HG03039 (cell line): ENCODE measurements around the gene TRABD2B.

Experiments used
- ATAC-seq: cut with Tn5 transposase; IDR thresholded peaks from one replicate; pipeline ENCODE4 v1.9.1; 2021; ENCODE audit warnings: mild to moderate bottlenecking, moderate library complexity; ENCODE audit not compliant: unreplicated experiment

TRABD2B gene

DNA sequence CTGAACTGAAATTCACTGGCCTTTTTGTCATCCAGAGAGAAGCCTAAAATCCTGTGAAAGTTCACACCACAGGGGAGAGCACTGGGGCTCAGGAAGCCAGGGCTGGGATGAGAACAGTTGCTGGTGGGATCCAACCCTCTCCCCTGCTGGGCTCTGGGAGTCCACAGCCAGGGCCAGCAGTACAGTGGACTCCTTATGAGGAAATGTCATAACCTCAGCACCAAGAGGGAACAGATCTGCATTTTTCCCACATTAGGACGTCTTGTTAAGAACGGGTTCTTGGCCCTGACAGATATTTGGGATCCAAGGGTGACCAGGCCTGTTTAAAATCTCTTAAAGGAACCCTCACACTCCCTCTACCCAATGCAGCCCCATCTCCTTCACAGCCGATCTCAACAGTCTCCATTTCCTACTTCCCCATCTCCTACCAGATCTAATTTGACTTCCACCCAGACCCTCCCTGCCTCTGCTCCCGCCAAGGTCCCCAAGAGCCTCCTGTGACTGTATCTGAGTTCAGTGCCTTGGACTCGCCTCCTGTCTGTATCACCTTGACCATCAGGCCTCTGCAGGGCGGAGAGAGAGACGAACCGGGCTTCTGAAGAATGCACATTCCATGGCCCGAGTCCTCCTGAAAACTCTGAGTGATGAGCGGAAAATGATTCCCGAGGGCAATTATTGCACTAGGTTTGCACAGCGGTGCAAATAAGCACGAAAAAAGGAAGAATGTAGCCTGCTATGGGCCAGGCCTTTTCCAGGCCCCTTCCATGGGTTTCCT is 159.9 kb downstream of the TRABD2B start:
- no peak for ATAC-seq

DNA sequence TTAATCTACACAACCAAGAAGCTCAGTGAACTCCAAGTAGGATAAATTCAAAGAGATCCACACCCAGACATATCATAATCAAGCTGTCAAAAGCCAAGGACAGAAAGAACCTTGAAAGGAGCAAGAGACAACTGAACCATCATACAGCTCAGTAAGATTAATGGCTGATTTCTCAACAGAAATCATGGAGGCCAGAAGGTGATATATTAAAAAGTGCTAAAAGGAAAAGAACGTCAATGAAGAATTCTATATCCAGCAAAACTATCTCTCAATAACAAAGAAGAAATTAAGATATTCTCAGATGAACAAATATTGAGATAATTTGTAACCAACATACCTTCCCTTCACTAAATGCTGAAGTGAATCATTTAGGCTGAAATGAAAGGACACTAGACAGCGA is 161.8 kb downstream of the TRABD2B start:
- ATAC-seq = no peak

GRCh38 chr1:47834326-47834725 is 162.9 kb downstream of the TRABD2B start:
- ATAC-seq = no peak

DNA sequence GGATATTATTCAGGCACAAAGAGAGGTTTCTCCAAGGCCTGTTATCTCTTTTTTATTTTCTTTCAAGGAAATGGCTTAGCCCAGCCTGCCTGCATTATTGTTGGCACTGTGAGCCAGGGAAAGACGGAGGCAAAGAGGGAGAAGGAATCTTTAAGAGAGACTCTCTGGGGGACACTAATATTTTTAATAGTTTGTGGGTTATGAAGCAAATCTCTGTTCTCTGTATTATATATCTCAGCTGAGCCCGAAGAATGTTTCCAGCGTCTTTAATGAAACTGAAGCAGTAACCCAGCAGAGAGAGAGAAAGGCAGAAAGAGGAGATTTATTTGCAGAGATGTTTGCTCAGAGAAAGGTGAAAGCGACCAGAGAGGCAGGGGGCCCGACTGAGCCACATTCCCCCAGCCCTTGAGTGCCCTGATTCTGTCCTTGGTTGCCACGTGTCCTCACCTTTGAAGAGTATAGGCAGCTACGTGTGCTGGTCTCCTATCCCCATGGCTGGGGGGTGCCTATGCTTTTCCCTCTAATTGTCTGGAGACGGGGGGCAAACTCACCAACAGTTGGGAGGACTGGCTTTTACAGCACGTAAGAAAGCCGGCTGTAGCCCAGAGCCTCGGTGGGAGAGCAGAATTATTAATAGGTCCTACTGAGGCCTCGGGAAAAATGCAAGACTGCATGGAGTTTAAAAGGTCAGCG is 166.4 kb downstream of the TRABD2B start:
- no peak for ATAC-seq

- no peak for ATAC-seq
These were observed 167.2 kb downstream of the TRABD2B start for GRCh38 chr1:47830021-47830420.

- no peak for ATAC-seq
These were observed 168.2 kb downstream of the TRABD2B start for GRCh38 chr1:47828978-47829377.

DNA sequence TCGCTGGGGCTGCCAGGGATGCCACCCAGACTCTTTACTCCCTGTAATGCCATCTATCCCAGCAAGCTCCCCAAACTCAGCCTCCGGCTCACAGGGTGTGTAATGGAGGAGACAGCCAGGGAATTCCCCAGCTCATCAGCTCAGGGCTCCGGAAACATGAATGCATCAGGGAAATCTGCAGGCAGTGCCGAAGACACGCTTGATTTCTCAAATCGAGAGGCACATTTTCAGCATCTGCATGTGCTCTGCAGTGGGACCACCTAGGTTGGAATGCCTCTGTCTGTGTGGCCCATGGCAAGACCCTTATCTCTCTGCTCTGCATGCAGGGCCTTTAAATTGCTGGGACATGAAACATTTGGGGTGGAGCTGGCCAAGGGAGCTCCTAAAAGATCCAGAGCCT is 170.1 kb downstream of the TRABD2B start:
- ATAC-seq = no peak

GRCh38 chr1:47824716-47825115 is 172.5 kb downstream of the TRABD2B start:
- ATAC-seq = no peak

- no peak for ATAC-seq
These were observed 172.9 kb downstream of the TRABD2B start for GRCh38 chr1:47824297-47824696.

DNA sequence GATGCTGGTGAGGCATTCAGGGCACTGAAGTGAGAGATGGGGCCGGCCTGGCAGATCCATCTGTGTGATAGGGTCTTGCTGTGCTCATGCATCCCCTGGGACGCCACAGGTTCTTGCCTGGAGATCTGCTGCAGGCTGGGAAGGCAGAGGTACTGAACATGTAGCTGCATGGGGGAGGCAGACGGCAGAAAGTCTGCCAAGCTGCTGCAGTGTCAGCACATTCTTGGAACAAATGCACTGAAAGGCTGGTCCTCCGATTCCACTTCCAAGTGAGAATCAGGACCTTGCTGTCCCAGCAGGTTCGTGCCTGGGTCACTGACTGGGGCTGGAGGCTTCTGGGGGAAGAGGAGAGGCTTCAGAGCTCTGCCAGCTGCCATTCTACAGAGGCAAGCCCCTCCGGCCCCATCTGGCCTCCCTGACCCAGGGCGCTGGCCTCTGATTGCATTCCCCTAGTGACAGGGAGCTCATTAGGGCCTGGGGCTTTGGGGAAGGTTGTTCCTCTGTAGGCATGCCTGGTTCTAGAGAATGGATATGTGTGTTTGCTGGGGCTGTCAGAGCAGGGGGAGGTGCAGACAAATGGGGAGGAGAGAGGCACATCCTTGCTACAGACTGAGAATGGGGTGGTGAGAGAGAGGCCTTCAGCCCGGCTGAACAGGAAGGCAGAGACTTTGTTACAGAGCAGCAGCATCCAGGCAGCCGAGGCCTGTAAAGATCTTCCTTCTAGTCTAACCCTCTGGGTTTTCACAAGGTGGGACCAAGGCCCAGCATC is 174.0 kb downstream of the TRABD2B start:
- no peak for ATAC-seq

- no peak for ATAC-seq
These were observed 175.4 kb downstream of the TRABD2B start for GRCh38 chr1:47821760-47822159.

DNA sequence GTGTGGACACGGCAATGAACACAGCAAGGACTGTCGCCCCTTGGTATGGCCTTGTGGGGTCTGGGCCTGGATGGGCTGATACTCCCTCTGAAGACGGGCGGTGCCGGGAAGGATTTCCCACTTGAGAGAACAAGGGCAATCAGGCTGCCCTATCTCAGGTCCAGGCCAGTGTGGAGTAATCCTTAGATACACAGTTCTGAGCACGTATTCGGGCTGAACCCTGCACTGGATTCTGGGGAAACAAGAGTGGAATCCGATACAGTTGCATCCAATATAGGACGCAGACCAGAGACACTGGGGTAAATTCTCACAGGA is 177.7 kb downstream of the TRABD2B start:
- ATAC-seq = no peak

- ATAC-seq = no peak
These were observed 178.3 kb downstream of the TRABD2B start for GRCh38 chr1:47818682-47819573.

- no peak for ATAC-seq
These were observed 179.3 kb downstream of the TRABD2B start for GRCh38 chr1:47817861-47818260.

- no peak for ATAC-seq
These were observed 180.7 kb downstream of the TRABD2B start for GRCh38 chr1:47816325-47817071.

GRCh38 chr1:47814612-47815395 is 182.4 kb downstream of the TRABD2B start:
- no peak for ATAC-seq

- ATAC-seq = no peak
These were observed 183.2 kb downstream of the TRABD2B start for GRCh38 chr1:47813970-47814369.

DNA sequence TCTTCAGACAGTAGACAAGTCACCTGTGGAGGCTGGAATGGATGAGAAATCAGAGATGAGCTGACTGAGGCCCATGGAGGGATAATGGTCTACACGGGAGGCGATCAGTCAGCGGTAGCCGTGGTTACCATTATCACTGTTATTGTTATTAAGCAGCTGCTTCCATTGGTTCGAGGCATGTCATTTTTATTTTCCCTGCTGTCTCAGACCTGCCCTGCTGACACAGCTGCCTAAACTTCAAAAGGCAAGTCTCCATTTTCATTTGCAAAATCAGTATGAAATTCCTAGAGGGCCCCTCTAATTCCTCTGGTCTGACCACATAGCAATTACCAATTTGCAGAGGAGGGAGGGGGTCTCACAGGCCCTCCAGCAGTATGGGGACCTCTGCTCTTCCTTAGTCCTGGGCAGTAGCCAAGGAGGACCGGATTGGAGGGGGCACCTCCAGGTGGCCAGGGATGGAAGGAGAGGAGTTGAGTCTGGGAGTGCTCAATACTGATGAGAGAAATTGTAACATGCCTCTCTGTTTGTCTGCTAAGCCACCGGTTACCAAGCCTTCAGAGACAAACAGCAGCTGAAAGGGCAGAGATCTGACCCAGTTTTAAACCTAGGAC is 184.2 kb downstream of the TRABD2B start:
- no peak for ATAC-seq
